Myocyte (in vitro differentiated cells): ENCODE results near the gene KCNQ1. TPM values are rescaled to one million over a fixed set of nuclear protein-coding genes. Genes with fewer than 3 reads are reported as not detected.

ENCODE experiments used
- DNase-seq: peaks from one replicate; pipeline ENCODE4 v3.0.0-alpha.2; 2012; ENCODE audit warnings: low read depth
- total RNA-seq: library from RNA; depleted of rRNA; stranded (reverse); fragments of >200 nt; gene quantifications from 2 replicates; pipeline ENCODE4 v1.2.3, GENCODE V29; 2014

The KCNQ1 gene
- total RNA-seq, 1 donor from 2014 or later: 0.32 TPM

- DNase-seq: no peak
These were observed 64.0 kb downstream of the KCNQ1 start for GRCh38 chr11:2508793-2509192.

- DNase-seq: no peak
These were observed 64.7 kb downstream of the KCNQ1 start for GRCh38 chr11:2509481-2510001.

- DNase-seq: peak; percentile 20
These were observed 66.0 kb downstream of the KCNQ1 start for GRCh38 chr11:2510626-2511402.

- peak; percentile 28 for DNase-seq
These were observed 66.9 kb downstream of the KCNQ1 start for GRCh38 chr11:2511421-2512369.

GRCh38 chr11:2512431-2513407 is 67.9 kb downstream of the KCNQ1 start:
- peak; percentile 26 for DNase-seq

- no peak for DNase-seq
These were observed 68.6 kb downstream of the KCNQ1 start for GRCh38 chr11:2513441-2513840.

GRCh38 chr11:2515401-2516275 is 70.8 kb downstream of the KCNQ1 start:
- no peak for DNase-seq

- DNase-seq: no peak
These were observed 71.6 kb downstream of the KCNQ1 start for GRCh38 chr11:2516276-2517015.

GRCh38 chr11:2517016-2517385 is 72.2 kb downstream of the KCNQ1 start:
- no peak for DNase-seq

GRCh38 chr11:2517386-2518064 is 72.7 kb downstream of the KCNQ1 start:
- no peak for DNase-seq

- no peak for DNase-seq
These were observed 73.5 kb downstream of the KCNQ1 start for GRCh38 chr11:2518111-2518982.

- no peak for DNase-seq
These were observed 74.2 kb downstream of the KCNQ1 start for GRCh38 chr11:2518983-2519340.

GRCh38 chr11:2519517-2519861 is 74.7 kb downstream of the KCNQ1 start:
- DNase-seq: no peak

- no peak for DNase-seq
These were observed 75.3 kb downstream of the KCNQ1 start for GRCh38 chr11:2519862-2520735.

- DNase-seq: no peak
These were observed 75.9 kb downstream of the KCNQ1 start for GRCh38 chr11:2520736-2521035.

- DNase-seq: no peak
These were observed 76.4 kb downstream of the KCNQ1 start for GRCh38 chr11:2521081-2521732.
